ENCODE results near the gene PLEKHO2. TPM values are rescaled to one million over a fixed set of nuclear protein-coding genes. Genes with fewer than 3 reads are reported as not detected.

PLEKHO2 gene
- total RNA-seq, 1 experiment from 2014 or later: 4.5 TPM

DNA sequence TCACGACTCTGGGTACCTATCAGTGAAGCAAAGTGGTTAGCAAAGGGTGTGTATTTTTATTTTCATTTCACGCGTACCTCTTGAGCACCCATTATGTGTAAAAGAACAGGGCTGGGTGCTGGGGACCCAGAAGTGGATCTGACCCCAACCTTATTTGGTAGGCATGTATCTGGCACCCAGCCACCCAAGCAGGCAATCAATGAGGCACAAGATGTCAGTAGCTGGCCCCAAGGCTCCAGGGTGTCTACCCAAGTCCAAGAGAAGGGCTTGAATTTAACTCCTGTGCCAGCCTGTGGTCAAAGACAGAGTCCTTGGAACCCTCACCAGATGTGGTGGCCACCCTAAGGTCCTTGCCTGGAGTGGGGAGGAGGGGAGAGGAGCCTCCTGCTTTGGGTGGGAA, 5.7 kb downstream of the PLEKHO2 start:
- no peaks in the 10 kb centered on the region for H3K9me3 ChIP-seq
- H3K36me3 Mint-ChIP-seq (ENCODE audit: insufficient read depth, unreplicated experiment): peaks cover 16% of the 10 kb centered on the region
- intact Hi-C loops (cut with micrococcal nuclease; ENCODE audit: unreplicated experiment): no loop called here
- no peaks in the 10 kb centered on the region for H3K36me3 ChIP-seq (ENCODE audit: control insufficient read depth, insufficient read depth, low read length)
- H3K4me3 Mint-ChIP-seq (ENCODE audit: unreplicated experiment): no peak overlapping the region
- H3K27me3 Mint-ChIP-seq (ENCODE audit: insufficient read depth, unreplicated experiment): no peaks in the 10 kb centered on the region
- CTCF ChIA-PET: no interaction called here
- TF ChIP-seq, protein P1, sequence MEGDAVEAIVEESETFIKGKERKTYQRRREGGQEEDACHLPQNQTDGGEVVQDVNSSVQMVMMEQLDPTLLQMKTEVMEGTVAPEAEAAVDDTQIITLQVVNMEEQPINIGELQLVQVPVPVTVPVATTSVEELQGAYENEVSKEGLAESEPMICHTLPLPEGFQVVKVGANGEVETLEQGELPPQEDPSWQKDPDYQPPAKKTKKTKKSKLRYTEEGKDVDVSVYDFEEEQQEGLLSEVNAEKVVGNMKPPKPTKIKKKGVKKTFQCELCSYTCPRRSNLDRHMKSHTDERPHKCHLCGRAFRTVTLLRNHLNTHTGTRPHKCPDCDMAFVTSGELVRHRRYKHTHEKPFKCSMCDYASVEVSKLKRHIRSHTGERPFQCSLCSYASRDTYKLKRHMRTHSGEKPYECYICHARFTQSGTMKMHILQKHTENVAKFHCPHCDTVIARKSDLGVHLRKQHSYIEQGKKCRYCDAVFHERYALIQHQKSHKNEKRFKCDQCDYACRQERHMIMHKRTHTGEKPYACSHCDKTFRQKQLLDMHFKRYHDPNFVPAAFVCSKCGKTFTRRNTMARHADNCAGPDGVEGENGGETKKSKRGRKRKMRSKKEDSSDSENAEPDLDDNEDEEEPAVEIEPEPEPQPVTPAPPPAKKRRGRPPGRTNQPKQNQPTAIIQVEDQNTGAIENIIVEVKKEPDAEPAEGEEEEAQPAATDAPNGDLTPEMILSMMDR (IDR thresholded peaks at IDR 0.05; ENCODE audit: insufficient read depth in 1 of 2, low read depth in 1 of 2, low read length in 1 of 2, severe bottlenecking in 1 of 2, unreplicated experiment in 1 of 2): no peak
- no TSS peak for BruUV-seq (replicated peaks)
- no peak overlapping the region for H3K4me3 ChIP-seq (ENCODE audit: low read depth, low read length)
- H3K4me1 Mint-ChIP-seq (ENCODE audit: low read depth, unreplicated experiment): peaks cover 27% of the 10 kb centered on the region
- no peak overlapping the region for H3K27ac Mint-ChIP-seq (ENCODE audit: unreplicated experiment)
- POLR2A ChIA-PET: no interaction called here
- no peak for DNase-seq
- H3K9me3 Mint-ChIP-seq (ENCODE audit: unreplicated experiment): no peaks in the 10 kb centered on the region
- peaks cover 13% of the 10 kb centered on the region; the same call in 1 of the 2 replicates for H3K4me1 ChIP-seq
- no peaks in the 10 kb centered on the region for H3K27me3 ChIP-seq (replicated peaks; ENCODE audit: control insufficient read depth, insufficient read depth, low read length)

DNA sequence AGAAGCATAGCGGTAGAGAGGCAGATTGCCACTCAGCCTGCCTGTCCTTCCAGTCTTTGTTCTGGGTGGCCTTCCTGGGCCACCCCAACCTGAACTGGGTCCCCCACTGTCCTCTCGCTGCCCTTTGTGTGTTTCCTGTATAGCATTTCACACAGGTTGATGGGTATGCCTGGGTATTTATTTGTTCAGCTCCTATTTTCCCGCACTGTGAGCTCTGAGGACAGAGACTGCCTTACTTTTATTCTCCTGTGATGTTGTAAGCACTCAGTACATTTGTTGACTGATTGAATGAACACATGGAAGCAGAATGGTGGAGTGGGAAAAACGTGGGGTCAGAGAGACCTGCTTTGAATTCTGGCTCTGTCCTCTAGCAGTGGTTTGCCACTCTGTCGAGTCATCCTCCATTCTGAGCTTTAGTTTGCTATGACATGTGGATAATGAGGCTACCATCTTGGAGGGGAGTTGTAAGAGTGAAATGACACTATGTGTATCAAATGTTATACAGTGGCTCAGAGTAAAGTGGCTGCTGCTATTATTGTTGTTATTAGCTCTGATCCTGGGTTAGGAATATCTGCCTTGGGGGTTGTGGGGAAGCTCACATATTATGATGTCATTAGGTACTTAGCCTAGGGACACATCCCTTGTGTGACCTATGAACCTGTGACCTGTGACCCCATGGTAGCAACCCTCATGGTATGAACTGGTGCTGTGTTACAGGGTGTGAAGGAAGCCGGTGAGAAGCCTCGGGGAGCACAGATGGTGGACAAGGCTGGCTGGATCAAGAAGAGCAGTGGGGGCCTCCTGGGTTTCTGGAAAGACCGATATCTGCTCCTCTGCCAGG, 6.4 kb downstream of the PLEKHO2 start:
- no peak overlapping the region for H3K4me3 ChIP-seq (ENCODE audit: low read depth, low read length)
- Mint-ChIP-seq H3K4me3 (ENCODE audit: unreplicated experiment) (no peak overlapping the region), H3K27ac (ENCODE audit: unreplicated experiment) (peak overlapping the region; percentile 39), H3K4me1 (ENCODE audit: low read depth, unreplicated experiment) (peaks cover 20% of the 10 kb centered on the region), H3K27me3 (ENCODE audit: insufficient read depth, unreplicated experiment) (no peaks in the 10 kb centered on the region), H3K9me3 (ENCODE audit: unreplicated experiment) (no peaks in the 10 kb centered on the region), H3K36me3 (ENCODE audit: insufficient read depth, unreplicated experiment) (peaks cover 14% of the 10 kb centered on the region)
- no TSS peak for BruUV-seq (replicated peaks)
- no peaks in the 10 kb centered on the region for H3K9me3 ChIP-seq
- TF ChIP-seq, protein P1 (IDR thresholded peaks at IDR 0.05; ENCODE audit: insufficient read depth in 1 of 2, low read depth in 1 of 2, low read length in 1 of 2, severe bottlenecking in 1 of 2, unreplicated experiment in 1 of 2): no peak
- 0 out of 2 replicates have a peak, but pooled peaks cover 8% of the 10 kb centered on the region for H3K4me1 ChIP-seq
- intact Hi-C loops (cut with micrococcal nuclease; ENCODE audit: unreplicated experiment): no loop called here
- DNase-seq: no peak
- no peaks in the 10 kb centered on the region for H3K27me3 ChIP-seq (replicated peaks; ENCODE audit: control insufficient read depth, insufficient read depth, low read length)
- ChIA-PET POLR2A (no interaction called here), CTCF (no interaction called here)
- H3K36me3 ChIP-seq (ENCODE audit: control insufficient read depth, insufficient read depth, low read length): no peaks in the 10 kb centered on the region

DNA sequence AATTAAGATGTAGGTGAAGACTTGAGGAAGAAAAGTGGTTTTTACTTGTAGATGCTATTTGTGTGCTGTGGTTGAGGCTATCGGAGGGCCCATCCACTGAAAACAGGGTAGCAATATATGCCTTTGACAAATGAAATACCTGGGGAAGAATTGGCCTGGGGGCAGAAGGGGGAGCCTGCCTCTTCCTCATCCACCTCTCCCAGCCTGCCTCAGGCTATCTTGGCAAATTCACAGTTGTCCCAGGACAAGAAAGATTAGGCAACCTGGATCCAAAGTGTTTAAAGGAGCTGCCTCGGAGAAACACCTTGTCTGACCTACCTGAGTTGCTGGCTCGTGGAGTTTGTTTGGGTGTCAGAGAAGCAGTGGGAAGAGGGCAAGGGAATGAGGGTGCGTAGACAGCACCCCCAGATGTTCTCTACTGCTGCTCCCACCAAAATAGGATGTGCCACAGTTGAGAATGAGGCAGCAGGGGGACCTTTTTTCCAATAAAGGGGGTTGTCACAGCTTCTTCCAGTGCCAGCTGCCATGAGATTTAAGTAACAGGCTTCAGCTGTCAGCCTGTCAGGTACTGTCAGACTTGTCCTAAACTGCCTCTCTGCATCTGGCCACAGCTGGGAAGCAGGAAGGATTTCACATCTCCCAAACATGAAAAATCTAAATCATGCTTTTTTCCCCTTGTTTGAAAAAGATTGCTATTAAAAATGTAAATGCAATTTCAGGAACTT, 9.2 kb downstream of the PLEKHO2 start:
- ChIA-PET POLR2A (interaction anchor here (0.6 to 0.9 kb wide), 2 partner anchors 10 to 41 kb away, joined by 3 to 5 read pairs; no protein-coding TSS in a partner anchor), CTCF (interaction anchor here (0.5 to 1.3 kb wide), 3 partner anchors 16 to 136 kb away, joined by 3 to 4 read pairs (median 3); no protein-coding TSS in a partner anchor)
- no peaks in the 10 kb centered on the region for H3K27me3 Mint-ChIP-seq (ENCODE audit: insufficient read depth, unreplicated experiment)
- intact Hi-C loops (cut with micrococcal nuclease; ENCODE audit: unreplicated experiment): no loop called here
- H3K4me1 ChIP-seq: 0 out of 2 replicates have a peak, but pooled peaks cover 8% of the 10 kb centered on the region
- H3K4me3 Mint-ChIP-seq (ENCODE audit: unreplicated experiment): no peak overlapping the region
- no peaks in the 10 kb centered on the region for H3K9me3 Mint-ChIP-seq (ENCODE audit: unreplicated experiment)
- BruUV-seq (replicated peaks): no TSS peak
- DNase-seq: peak in 1 of 2 experiments; percentile 55
- no peaks in the 10 kb centered on the region for H3K9me3 ChIP-seq
- peaks cover 11% of the 10 kb centered on the region for H3K36me3 Mint-ChIP-seq (ENCODE audit: insufficient read depth, unreplicated experiment)
- no peaks in the 10 kb centered on the region for H3K36me3 ChIP-seq (ENCODE audit: control insufficient read depth, insufficient read depth, low read length)
- no peaks in the 10 kb centered on the region for H3K27me3 ChIP-seq (replicated peaks; ENCODE audit: control insufficient read depth, insufficient read depth, low read length)
- peaks cover 17% of the 10 kb centered on the region for H3K4me1 Mint-ChIP-seq (ENCODE audit: low read depth, unreplicated experiment)
- H3K27ac Mint-ChIP-seq (ENCODE audit: unreplicated experiment): peak overlapping the region; percentile 83
- TF ChIP-seq, protein P1 (IDR thresholded peaks at IDR 0.05; ENCODE audit: insufficient read depth in 1 of 2, low read depth in 1 of 2, low read length in 1 of 2, severe bottlenecking in 1 of 2, unreplicated experiment in 1 of 2): no peak
- H3K4me3 ChIP-seq (ENCODE audit: low read depth, low read length): no peak overlapping the region
